Gastrocnemius medialis (tissue), 4 donors: ENCODE measurements around the gene RSAD2.

Source experiments
- CTCF ChIP-seq, 5 experiments: fragments of 450-650 bp in 3 of 5; fragments of 200-600 bp in 2 of 5; sonication (generic) in 2 of 5; IDR thresholded peaks in 4 of 5; conservative IDR thresholded peaks in 1 of 5; 1 replicate in 4 of 5; 2 replicates in 1 of 5; pipeline ENCODE4 v1.5.1; 2016 to 2019; ENCODE audit warnings: antibody characterized with exemption in 5 of 5, mild to moderate bottlenecking in 3 of 5, moderate library complexity in 3 of 5
- POLR2A ChIP-seq, 2 donors: fragments of 450-650 bp; IDR thresholded peaks; one replicate each; pipeline ENCODE4 v1.6.1; 2017; ENCODE audit warnings: antibody characterized with exemption in 2 of 2, mild to moderate bottlenecking in 2 of 2, moderate library complexity in 2 of 2

- TF ChIP-seq CTCF (IDR thresholded peaks at IDR 0.05 in 4 of 5, conservative IDR thresholded peaks at IDR 0.05 in 1 of 5) (no peak), POLR2A (IDR thresholded peaks at IDR 0.05) (no peak)
Observed at GRCh38 chr2:6831229-6831628, 46.3 kb upstream of the RSAD2 start.
